Measurements from ENCODE around the gene FANCG.

The FANCG gene

GRCh38 chr9:35067056-35067455 is 12.7 kb downstream of the FANCG start:
- no peak overlapping the region for H3K4me3 ChIP-seq (ENCODE audit: low read depth, low read length)
- H3K27ac ChIP-seq (ENCODE audit: extremely low read depth, low read depth, low read length), result no peak overlapping the region
- ChIA-PET CTCF (interaction anchor here (2.3 kb wide), 1 partner anchor 15 kb away, joined by 18 read pairs; no protein-coding TSS in a partner anchor), POLR2A (interaction anchor here (0.7 to 1.0 kb wide), 3 partner anchors 10 to 42 kb away, joined by 3 read pairs; partner anchors contain the start of gene FANCG)
- H3K36me3 ChIP-seq (ENCODE audit: control insufficient read depth in 2 of 2, insufficient read depth in 1 of 2, low read length in 2 of 2), result peaks cover 32 to 94% of the 10 kb centered on the region in 2 experiments
- H3K9me3 ChIP-seq (ENCODE audit: control insufficient read depth, insufficient read depth, low read depth, low read length), result no peaks in the 10 kb centered on the region
- TF ChIP-seq GFI1B (tag by site-specific recombination; IDR thresholded peaks at IDR 0.05) (no peak), ZNF560 (tag by site-specific recombination; IDR thresholded peaks at IDR 0.05; ENCODE audit: borderline replicate concordance) (no peak), ZNF514 (tag by site-specific recombination; IDR thresholded peaks at IDR 0.05) (no peak), SP3 (tag by site-specific recombination; IDR thresholded peaks at IDR 0.05) (no peak), KLF17 (tag by site-specific recombination; IDR thresholded peaks at IDR 0.05) (no peak)
- H3K4me1 ChIP-seq (ENCODE audit: control insufficient read depth, insufficient read depth, low read length), result no peaks in the 10 kb centered on the region

DNA sequence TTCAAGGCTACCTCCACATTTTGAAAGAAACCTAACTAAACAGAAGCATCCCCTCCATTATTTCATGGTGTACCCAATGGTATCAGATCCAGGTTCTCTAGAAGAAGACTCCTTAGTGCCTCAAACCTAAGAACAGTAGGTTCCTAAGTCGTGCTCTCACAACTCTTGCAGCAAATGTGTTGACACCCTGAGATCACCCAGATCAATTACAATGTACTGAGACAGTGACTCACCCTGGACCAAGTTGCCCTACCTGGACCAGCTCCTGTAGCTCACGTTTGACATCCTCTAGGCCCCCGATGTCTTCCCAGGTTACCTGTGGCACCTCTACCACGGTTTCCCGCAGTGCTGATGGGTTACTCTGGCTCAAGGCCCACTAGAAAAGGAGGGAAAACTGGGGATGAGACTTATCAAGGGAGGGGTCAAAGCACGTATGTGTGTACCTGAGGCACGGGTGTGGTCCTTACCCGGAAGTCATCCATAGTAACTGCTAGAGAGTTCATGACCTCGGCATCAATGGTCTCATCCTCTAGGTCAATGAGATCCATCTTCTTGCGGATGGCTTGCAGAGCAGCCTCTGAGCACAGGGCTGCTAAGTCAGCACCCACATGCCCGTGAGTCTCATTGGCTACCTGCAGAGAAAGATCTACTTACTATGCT is 19.1 kb downstream of the FANCG start:
- H3K9me3 ChIP-seq (ENCODE audit: control insufficient read depth, insufficient read depth, low read depth, low read length), result no peaks in the 10 kb centered on the region
- no peaks in the 10 kb centered on the region for H3K4me1 ChIP-seq (ENCODE audit: control insufficient read depth, insufficient read depth, low read length)
- no peak overlapping the region for H3K27ac ChIP-seq (ENCODE audit: extremely low read depth, low read depth, low read length)
- ChIA-PET CTCF (interaction anchor here (2.0 kb wide), 1 partner anchor 10 kb away, joined by 8 read pairs; no protein-coding TSS in a partner anchor), POLR2A (interaction anchor here (5.9 kb wide), 1 partner anchor 11 kb away, joined by 27 read pairs; the partner anchor contains the start of gene VCP)
- no peak for TF ChIP-seq ZNF521 (tag by site-specific recombination; IDR thresholded peaks at IDR 0.05)
- no peak for TF ChIP-seq ZNF658 (tag by site-specific recombination; IDR thresholded peaks at IDR 0.05)
- TF ChIP-seq, protein P1, sequence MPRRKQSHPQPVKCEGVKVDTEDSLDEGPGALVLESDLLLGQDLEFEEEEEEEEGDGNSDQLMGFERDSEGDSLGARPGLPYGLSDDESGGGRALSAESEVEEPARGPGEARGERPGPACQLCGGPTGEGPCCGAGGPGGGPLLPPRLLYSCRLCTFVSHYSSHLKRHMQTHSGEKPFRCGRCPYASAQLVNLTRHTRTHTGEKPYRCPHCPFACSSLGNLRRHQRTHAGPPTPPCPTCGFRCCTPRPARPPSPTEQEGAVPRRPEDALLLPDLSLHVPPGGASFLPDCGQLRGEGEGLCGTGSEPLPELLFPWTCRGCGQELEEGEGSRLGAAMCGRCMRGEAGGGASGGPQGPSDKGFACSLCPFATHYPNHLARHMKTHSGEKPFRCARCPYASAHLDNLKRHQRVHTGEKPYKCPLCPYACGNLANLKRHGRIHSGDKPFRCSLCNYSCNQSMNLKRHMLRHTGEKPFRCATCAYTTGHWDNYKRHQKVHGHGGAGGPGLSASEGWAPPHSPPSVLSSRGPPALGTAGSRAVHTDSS (tag by site-specific recombination; IDR thresholded peaks at IDR 0.05), result no peak
- no peak for TF ChIP-seq HOXA7 (CRISPR knock-in tag; IDR thresholded peaks at IDR 0.05; ENCODE audit: borderline replicate concordance)
- no peak for TF ChIP-seq BCL11B (tag by site-specific recombination; IDR thresholded peaks at IDR 0.05; ENCODE audit: low read depth)
- no peak for TF ChIP-seq ZNF629 (tag by site-specific recombination; IDR thresholded peaks at IDR 0.05)
- TF ChIP-seq ZSCAN30 (tag by site-specific recombination; IDR thresholded peaks at IDR 0.05), result no peak
- TF ChIP-seq, protein P2, sequence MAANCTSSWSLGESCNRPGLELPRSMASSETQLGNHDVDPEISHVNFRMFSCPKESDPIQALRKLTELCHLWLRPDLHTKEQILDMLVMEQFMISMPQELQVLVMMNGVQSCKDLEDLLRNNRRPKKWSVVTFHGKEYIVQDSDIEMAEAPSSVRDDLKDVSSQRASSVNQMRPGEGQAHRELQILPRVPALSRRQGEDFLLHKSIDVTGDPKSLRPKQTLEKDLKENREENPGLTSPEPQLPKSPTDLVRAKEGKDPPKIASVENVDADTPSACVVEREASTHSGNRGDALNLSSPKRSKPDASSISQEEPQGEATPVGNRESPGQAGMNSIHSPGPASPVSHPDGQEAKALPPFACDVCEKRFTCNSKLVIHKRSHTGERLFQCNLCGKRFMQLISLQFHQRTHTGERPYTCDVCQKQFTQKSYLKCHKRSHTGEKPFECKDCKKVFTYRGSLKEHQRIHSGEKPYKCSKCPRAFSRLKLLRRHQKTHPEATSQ (tag by site-specific recombination; IDR thresholded peaks at IDR 0.05), result no peak
- no peak for TF ChIP-seq MYNN (tag by site-specific recombination; IDR thresholded peaks at IDR 0.05; ENCODE audit: borderline replicate concordance)
- TF ChIP-seq ZNF10 (tag by site-specific recombination; IDR thresholded peaks at IDR 0.05), result no peak
- TF ChIP-seq MZF1 (tag by site-specific recombination; IDR thresholded peaks at IDR 0.05; ENCODE audit: borderline replicate concordance), result no peak
- no peak for TF ChIP-seq ZNF585B (tag by site-specific recombination; IDR thresholded peaks at IDR 0.05)
- TF ChIP-seq KLF16 (tag by site-specific recombination; IDR thresholded peaks at IDR 0.05), result no peak
- TF ChIP-seq ZEB2 (tag by site-specific recombination; IDR thresholded peaks at IDR 0.05), result no peak
- no peak for TF ChIP-seq ZNF202 (tag by site-specific recombination; IDR thresholded peaks at IDR 0.05; ENCODE audit: borderline replicate concordance)
- peaks cover 66 to 99% of the 10 kb centered on the region in 2 experiments for H3K36me3 ChIP-seq (ENCODE audit: control insufficient read depth in 2 of 2, insufficient read depth in 1 of 2, low read length in 2 of 2)
- H3K4me3 ChIP-seq (ENCODE audit: low read depth, low read length), result no peak overlapping the region

Data from HEK293 (cell line).